GM10248 (cell line): ENCODE results near the gene SNX3.
"Not testable (repeated sequence)": the region's sequence is repeated elsewhere in the genome, so short reads cannot be mapped to it uniquely, and the experiment has no call there.

Experiments used
- CTCF ChIA-PET: fragments of 300-600 bp; sonication (Branson Sonifier 250); formaldehyde crosslinking; extraction: SDS; loops from one replicate; lab custom pipeline; 2021; ENCODE audit warnings: antibody characterized with exemption; lab: Yijun Ruan, JAX
- POLR2A ChIA-PET: fragments of 350-650 bp; sonication (Branson Sonifier 250); formaldehyde crosslinking; extraction: SDS; loops from one replicate; lab custom pipeline; 2020; ENCODE audit warnings: antibody characterized with exemption; lab: Yijun Ruan, JAX
- DNase-seq: peaks from one replicate; pipeline ENCODE4 v3.0.0; 2012; ENCODE audit errors: extremely low spot score
- CTCF ChIP-seq: IDR thresholded peaks from 2 replicates; pipeline ENCODE4 v1.5.1; 2012; ENCODE audit warnings: mild to moderate bottlenecking, low read depth; ENCODE audit errors: extremely low read depth, missing control alignments, control extremely low read depth

Gene SNX3

DNA sequence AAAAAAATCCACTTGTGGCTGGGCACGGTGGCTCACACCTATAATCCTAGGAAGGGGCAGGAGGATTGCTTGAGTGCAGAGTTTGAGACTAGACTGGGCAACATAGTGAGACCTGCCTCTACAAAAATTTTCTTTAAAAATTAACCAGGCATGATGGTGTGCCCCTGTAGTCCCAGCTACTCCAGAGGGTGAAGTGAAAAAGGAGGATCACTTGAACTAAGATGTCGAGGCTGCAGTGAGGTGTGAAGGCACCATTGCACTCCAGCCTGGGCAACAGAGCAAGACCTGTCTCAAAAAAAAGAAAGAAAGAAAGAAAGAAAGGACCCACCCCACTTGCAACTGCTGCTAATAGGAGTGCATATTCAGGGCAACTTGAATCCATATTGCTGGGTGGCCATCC lies 13.7 kb upstream of the SNX3 start:
- CTCF ChIA-PET = no interaction called here
- TF ChIP-seq CTCF = no peak
- POLR2A ChIA-PET = no interaction called here
- DNase-seq = no peak

- CTCF ChIA-PET, POLR2A ChIA-PET, DNase-seq: not testable (repeated sequence)
Observed at GRCh38 chr6:108269955-108270354, 9.1 kb upstream of the SNX3 start.

GRCh38 chr6:108268845-108269244 lies 8.0 kb upstream of the SNX3 start:
- no peak for DNase-seq
- TF ChIP-seq CTCF = no peak
- POLR2A ChIA-PET = no interaction called here
- CTCF ChIA-PET = interaction anchor here (0.7 kb wide), 1 partner anchor 10 kb away, joined by 3 read pairs; no protein-coding TSS in a partner anchor

DNA sequence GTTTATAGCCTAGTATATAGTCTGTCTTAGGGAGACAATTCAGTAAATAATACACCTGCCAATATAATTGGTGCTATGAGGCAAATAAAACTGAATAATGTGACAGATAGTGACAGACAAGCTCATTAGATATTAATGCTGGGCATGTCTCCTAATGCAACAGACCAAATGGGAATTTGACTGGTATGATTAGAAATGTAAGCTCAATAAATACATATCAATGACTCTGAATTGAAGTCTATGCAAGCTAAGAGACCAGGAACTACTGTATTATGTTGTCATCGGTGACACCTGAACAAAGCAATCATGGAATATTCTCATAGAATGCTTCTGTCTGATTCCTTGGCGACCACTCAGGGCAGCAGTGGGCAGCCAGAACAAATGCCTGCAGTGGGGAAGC lies 2.5 kb upstream of the SNX3 start:
- POLR2A ChIA-PET = no interaction called here
- no peak for TF ChIP-seq CTCF
- CTCF ChIA-PET = interaction anchor here (0.8 to 1.4 kb wide), 4 partner anchors 9 to 64 kb away, joined by 3 to 5 read pairs (median 3); no protein-coding TSS in a partner anchor
- no peak for DNase-seq

GRCh38 chr6:108260126-108260808 lies 573 bp downstream of the SNX3 start:
- ChIA-PET POLR2A (interaction anchor here (0.9 kb wide), 1 partner anchor 12 kb away, joined by 3 read pairs; no protein-coding TSS in a partner anchor), CTCF (interaction anchor here (0.9 to 2.3 kb wide), 9 partner anchors 13 to 237 kb away, joined by 3 to 9 read pairs (median 5); partner anchors contain the start of gene AFG1L)
- no peak for TF ChIP-seq CTCF
- peak; percentile 58 for DNase-seq

- no peak for DNase-seq
- ChIA-PET POLR2A (no interaction called here), CTCF (interaction anchor here (1.0 to 1.4 kb wide), 6 partner anchors 9 to 105 kb away, joined by 3 read pairs; no protein-coding TSS in a partner anchor)
- no peak for TF ChIP-seq CTCF
Observed at GRCh38 chr6:108254433-108255410, 6.1 kb downstream of the SNX3 start.
